ENCODE data around the gene GALNT18. TPM values are rescaled to one million over a fixed set of nuclear protein-coding genes. Genes with fewer than 3 reads are reported as not detected.

GALNT18 gene
- total and polyA plus RNA-seq, 4 donors: 17.7 to 109 (median 63.7) TPM

DNA sequence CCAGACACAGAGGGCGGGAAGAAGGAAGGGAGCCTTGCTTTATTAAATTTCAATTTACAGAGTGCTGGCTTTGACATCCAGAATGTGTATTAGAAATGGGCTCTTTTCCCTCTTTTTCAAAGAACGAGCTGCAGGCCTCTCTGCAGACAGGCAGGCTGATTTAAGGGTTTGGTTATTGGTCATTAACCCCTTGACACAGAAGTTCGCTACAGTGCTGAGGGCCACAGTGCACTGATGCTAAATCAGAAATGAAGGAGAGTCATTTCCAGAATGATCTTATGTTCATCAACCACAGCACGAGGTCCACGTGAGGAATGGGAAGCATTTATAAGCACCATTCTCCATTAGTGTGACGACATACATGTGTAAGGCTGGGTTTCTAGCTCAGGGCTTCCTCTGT, 320.6 kb downstream of the GALNT18 start:
- Histone ChIP-seq H3K27ac (ENCODE audit: low read depth in 1 of 2, low read length in 1 of 2) (no peak overlapping the region), H3K4me3 (no peak overlapping the region), H3K36me3 (ENCODE audit: control insufficient read depth in 4 of 4, insufficient read depth in 4 of 4, low read length in 4 of 4) (peaks cover 0 to 7% (median 0%) of the 10 kb centered on the region in 4 donors), H3K27me3 (ENCODE audit: control insufficient read depth in 3 of 3, insufficient read depth in 3 of 3, low read length in 2 of 3) (no peaks in the 10 kb centered on the region), H3K9ac (ENCODE audit: insufficient read depth in 1 of 2, low read length in 2 of 2) (no peak overlapping the region), H3K9me3 (ENCODE audit: control insufficient read depth in 4 of 4, insufficient read depth in 3 of 4, low read length in 3 of 4) (no peaks in the 10 kb centered on the region), H3K4me1 (ENCODE audit: control insufficient read depth in 5 of 5, insufficient read depth in 5 of 5, low read length in 5 of 5) (peaks cover 0 to 16% (median under 1%) of the 10 kb centered on the region in 5 donors)
- 90 to 91% methylated on average over 6 of the region's 6 CpGs for whole genome bisulfite sequencing, 2 donors
- no peak for TF ChIP-seq CTCF (IDR thresholded peaks at IDR 0.05; ENCODE audit: control extremely low read depth, extremely low read depth)
- DNase-seq (no peak), ATAC-seq (ENCODE audit: insufficient read depth, low FRiP score) (no peak)

- Histone ChIP-seq H3K27me3 (ENCODE audit: control insufficient read depth in 3 of 3, insufficient read depth in 3 of 3, low read length in 2 of 3) (no peaks in the 10 kb centered on the region), H3K4me3 (no peak overlapping the region), H3K4me1 (ENCODE audit: control insufficient read depth in 5 of 5, insufficient read depth in 5 of 5, low read length in 5 of 5) (peaks cover 0 to 40% (median 3%) of the 10 kb centered on the region in 5 donors), H3K9ac (ENCODE audit: insufficient read depth in 1 of 2, low read length in 2 of 2) (no peak overlapping the region), H3K9me3 (ENCODE audit: control insufficient read depth in 4 of 4, insufficient read depth in 3 of 4, low read length in 3 of 4) (no peaks in the 10 kb centered on the region), H3K27ac (ENCODE audit: low read depth in 1 of 2, low read length in 1 of 2) (no peak overlapping the region), H3K36me3 (ENCODE audit: control insufficient read depth in 4 of 4, insufficient read depth in 4 of 4, low read length in 4 of 4) (peaks cover 0 to 2% (median 0%) of the 10 kb centered on the region in 4 donors)
- no peak for TF ChIP-seq CTCF (IDR thresholded peaks at IDR 0.05; ENCODE audit: control extremely low read depth, extremely low read depth)
- no peak for ATAC-seq (ENCODE audit: insufficient read depth, low FRiP score)
- no peak for DNase-seq
- WGBS, 2 donors: 70 to 76% methylated on average over 6 of the region's 6 CpGs
Measured at GRCh38 chr11:11297578-11297977, 324.2 kb downstream of the GALNT18 start.

GRCh38 chr11:11296434-11296833, 325.4 kb downstream of the GALNT18 start:
- WGBS, 2 donors: 78 to 83% methylated on average over 3 of the region's 3 CpGs
- Histone ChIP-seq H3K27ac (ENCODE audit: low read depth in 1 of 2, low read length in 1 of 2) (no peak overlapping the region), H3K9me3 (ENCODE audit: control insufficient read depth in 4 of 4, insufficient read depth in 3 of 4, low read length in 3 of 4) (no peaks in the 10 kb centered on the region), H3K4me3 (no peak overlapping the region), H3K36me3 (ENCODE audit: control insufficient read depth in 4 of 4, insufficient read depth in 4 of 4, low read length in 4 of 4) (peaks cover 0 to 2% (median 0%) of the 10 kb centered on the region in 4 donors), H3K4me1 (ENCODE audit: control insufficient read depth in 5 of 5, insufficient read depth in 5 of 5, low read length in 5 of 5) (peaks cover 0 to 48% (median 6%) of the 10 kb centered on the region in 5 donors), H3K9ac (ENCODE audit: insufficient read depth in 1 of 2, low read length in 2 of 2) (no peak overlapping the region), H3K27me3 (ENCODE audit: control insufficient read depth in 3 of 3, insufficient read depth in 3 of 3, low read length in 2 of 3) (no peaks in the 10 kb centered on the region)
- ATAC-seq (ENCODE audit: insufficient read depth, low FRiP score): no peak
- no peak for TF ChIP-seq CTCF (IDR thresholded peaks at IDR 0.05; ENCODE audit: control extremely low read depth, extremely low read depth)
- peak in 2 of 3 donors; percentile 51 to 59 for DNase-seq

DNA sequence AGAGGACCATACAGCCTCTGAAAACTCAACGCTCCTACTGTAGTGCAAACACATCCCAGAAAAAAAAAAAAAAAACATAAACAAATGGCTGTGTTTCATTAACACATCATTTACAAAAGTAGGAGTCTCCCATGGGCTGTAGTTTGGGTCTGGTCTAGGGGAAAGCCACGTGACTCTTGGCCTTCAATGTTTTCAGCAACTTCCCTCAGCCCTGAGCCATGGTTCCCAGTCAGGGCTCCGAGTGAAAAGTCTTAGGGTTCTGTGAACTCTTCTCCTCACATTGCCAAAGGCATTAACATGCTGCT, 327.3 kb downstream of the GALNT18 start:
- ATAC-seq (ENCODE audit: insufficient read depth, low FRiP score) (no peak), DNase-seq (peak in 2 of 3 donors; percentile 87 to 88)
- no peak overlapping the region for H3K4me3 ChIP-seq
- no peak overlapping the region for H3K9ac ChIP-seq (ENCODE audit: insufficient read depth in 1 of 2, low read length in 2 of 2)
- H3K27me3 ChIP-seq (ENCODE audit: control insufficient read depth in 3 of 3, insufficient read depth in 3 of 3, low read length in 2 of 3): no peaks in the 10 kb centered on the region
- no peak for TF ChIP-seq CTCF (IDR thresholded peaks at IDR 0.05; ENCODE audit: control extremely low read depth, extremely low read depth)
- H3K27ac ChIP-seq (ENCODE audit: low read depth in 1 of 2, low read length in 1 of 2): no peak overlapping the region
- H3K4me1 ChIP-seq (ENCODE audit: control insufficient read depth in 5 of 5, insufficient read depth in 5 of 5, low read length in 5 of 5): peaks cover 0 to 48% (median 6%) of the 10 kb centered on the region in 5 donors
- WGBS, 2 donors: 66 to 67% methylated on average over 3 of the region's 3 CpGs
- peaks cover 0 to 5% (median 0%) of the 10 kb centered on the region in 4 donors for H3K36me3 ChIP-seq (ENCODE audit: control insufficient read depth in 4 of 4, insufficient read depth in 4 of 4, low read length in 4 of 4)
- no peaks in the 10 kb centered on the region for H3K9me3 ChIP-seq (ENCODE audit: control insufficient read depth in 4 of 4, insufficient read depth in 3 of 4, low read length in 3 of 4)
